ENCODE results near the gene DNAH9.

GRCh38 chr17:11969565-11969964 is 371.3 kb downstream of the DNAH9 start:
- TF ChIP-seq POLR2A (IDR thresholded peaks at IDR 0.05; ENCODE audit: low read depth, low read length) (no peak), POLR2AphosphoS5 (IDR thresholded peaks at IDR 0.05; ENCODE audit: low read depth, low read length) (no peak)
